Prostate gland (tissue), 2 donors: ENCODE data around the gene GALNT13.

Experiments used
- CTCF ChIP-seq, 4 experiments: fragments of 200-600 bp in 2 of 4; fragments of 450-650 bp in 2 of 4; sonication (generic) in 2 of 4; IDR thresholded peaks; 1 replicate in 3 of 4; 2 replicates in 1 of 4; pipeline ENCODE4 v1.5.1; 2016 to 2019; ENCODE audit warnings: antibody characterized with exemption in 4 of 4, mild to moderate bottlenecking in 2 of 4, moderate library complexity in 2 of 4
- POLR2A ChIP-seq: fragments of 450-650 bp; IDR thresholded peaks from one replicate; pipeline ENCODE4 v1.6.1; 2016; ENCODE audit warnings: antibody characterized with exemption, mild to moderate bottlenecking
- POLR2AphosphoS5 ChIP-seq: sonication (generic); formaldehyde crosslinking; IDR thresholded peaks from one replicate; pipeline ENCODE4 v1.6.1; 2017; ENCODE audit warnings: antibody characterized with exemption

GRCh38 chr2:154470376-154470775 is 598.7 kb downstream of the GALNT13 start:
- no peak for TF ChIP-seq CTCF (IDR thresholded peaks at IDR 0.05)
- no peak for TF ChIP-seq POLR2AphosphoS5
- no peak for TF ChIP-seq POLR2A
